GM18520 (cell line): ENCODE results near the gene ST7L.
"Not testable (repeated sequence)": the region's sequence is repeated elsewhere in the genome, so short reads cannot be mapped to it uniquely, and the experiment has no call there.

Source experiments
- ATAC-seq: cut with Tn5 transposase; IDR thresholded peaks from one replicate; pipeline ENCODE4 v1.9.1; 2021; ENCODE audit not compliant: unreplicated experiment

The ST7L gene, protein sequence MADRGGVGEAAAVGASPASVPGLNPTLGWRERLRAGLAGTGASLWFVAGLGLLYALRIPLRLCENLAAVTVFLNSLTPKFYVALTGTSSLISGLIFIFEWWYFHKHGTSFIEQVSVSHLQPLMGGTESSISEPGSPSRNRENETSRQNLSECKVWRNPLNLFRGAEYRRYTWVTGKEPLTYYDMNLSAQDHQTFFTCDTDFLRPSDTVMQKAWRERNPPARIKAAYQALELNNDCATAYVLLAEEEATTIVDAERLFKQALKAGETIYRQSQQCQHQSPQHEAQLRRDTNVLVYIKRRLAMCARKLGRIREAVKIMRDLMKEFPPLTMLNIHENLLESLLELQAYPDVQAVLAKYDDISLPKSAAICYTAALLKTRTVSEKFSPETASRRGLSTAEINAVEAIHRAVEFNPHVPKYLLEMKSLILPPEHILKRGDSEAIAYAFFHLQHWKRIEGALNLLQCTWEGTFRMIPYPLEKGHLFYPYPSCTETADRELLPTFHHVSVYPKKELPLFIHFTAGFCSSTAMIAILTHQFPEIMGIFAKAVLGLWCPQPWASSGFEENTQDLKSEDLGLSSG

DNA sequence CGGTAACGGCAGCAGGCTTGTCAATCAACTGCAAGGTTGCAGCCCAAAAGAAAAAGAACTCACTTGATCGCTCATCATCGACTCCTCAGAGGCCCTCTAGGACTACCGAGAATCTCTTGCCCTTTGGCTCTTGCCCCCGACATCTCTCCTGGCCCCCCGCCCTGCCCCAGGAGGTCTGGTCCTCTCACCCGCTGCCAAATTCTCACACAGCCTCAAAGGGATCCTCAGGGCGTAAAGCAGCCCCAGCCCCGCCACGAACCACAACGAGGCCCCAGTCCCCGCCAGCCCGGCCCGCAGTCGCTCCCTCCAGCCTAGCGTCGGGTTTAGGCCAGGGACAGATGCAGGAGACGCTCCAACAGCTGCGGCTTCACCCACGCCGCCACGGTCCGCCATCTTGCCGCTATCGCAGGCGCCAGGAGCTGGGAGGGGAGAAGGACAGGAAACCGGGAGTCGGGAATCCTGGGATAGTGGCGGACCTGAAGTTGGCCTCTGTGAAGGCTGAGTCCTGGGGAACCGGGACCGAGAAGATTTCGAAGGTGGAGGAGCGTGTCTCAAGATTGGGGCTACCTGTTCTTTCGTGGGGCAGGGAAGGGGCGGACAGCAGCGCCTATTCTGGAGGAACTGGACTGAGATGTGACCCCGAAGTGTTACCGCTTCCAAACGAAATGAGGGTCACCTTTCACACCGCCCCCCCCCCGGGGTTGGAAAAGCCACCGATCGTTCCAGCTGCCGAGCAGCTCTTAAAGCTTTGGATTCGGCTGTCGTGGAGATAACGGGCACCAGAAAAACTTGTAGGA lies at the start of gene ST7L:
ST7L (minus strand) TSS at position 421 of the 797 bp plus-strand sequence; CDS start at position 393, 28 bp downstream.
- no peak for ATAC-seq

DNA sequence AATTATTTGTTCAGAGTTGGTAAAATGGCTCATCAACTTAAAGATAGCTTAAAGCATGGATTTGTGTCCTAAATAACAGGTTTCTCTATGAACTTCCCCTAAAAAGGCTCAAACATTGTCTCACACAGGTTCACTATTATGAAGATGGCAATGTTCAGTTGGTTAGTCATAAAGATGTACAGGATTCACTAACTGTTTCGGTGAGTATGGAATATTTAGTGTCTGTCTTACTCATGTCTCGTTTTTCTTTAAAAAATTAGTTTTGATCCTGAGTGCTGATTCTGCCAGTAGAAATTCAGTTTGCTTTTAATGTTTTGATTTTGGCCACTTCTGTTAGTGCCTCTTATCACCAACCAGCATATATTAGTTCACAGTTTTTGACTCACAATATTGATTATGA lies 48.0 kb upstream of the ST7L start:
- no peak for ATAC-seq

DNA sequence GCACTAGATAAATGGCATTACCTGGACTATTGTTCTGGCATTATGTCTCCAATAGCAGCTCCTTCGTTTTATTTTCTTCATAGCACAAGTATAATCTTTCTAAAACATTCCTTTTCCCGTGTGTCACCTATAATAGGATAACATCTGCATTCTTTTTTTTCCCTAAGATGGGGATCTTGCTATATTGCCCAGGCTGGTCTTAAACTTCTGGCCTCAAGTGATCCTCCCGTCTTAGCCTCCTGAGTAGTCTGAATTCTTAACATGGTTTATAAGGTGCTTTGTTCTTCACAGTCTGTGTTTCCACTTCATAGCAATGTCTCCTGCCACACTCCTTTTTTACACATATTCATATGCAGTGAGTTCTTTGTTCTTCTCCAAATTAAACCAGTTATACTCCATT lies 46.9 kb upstream of the ST7L start:
- no peak for ATAC-seq

GRCh38 chr1:112651205-112651604 lies 32.3 kb upstream of the ST7L start:
- ATAC-seq, result no peak

GRCh38 chr1:112646225-112646624 lies 27.3 kb upstream of the ST7L start:
- ATAC-seq, result no peak

DNA sequence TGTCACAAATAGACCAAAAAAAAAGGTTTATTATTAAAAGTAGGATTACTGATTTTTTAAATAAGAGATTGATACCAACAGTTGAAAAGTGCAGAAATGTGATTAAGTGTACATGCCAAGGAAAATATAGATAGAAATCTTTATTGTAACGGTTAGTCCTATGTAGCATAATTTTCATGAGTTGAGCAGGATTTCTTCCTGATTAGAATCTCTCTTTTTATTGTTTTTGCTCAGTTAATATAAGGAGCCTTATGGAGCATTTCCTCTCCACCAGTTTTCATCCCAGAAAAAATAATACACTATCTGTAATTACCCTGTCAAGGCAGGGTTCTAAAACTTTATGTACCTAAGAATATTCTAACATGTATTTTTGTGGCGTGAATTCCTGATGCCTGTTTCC lies 24.1 kb upstream of the ST7L start:
- ATAC-seq, result no peak

GRCh38 chr1:112640437-112640836 lies 21.5 kb upstream of the ST7L start:
- not testable (repeated sequence) for ATAC-seq

- no peak for ATAC-seq
Measured at GRCh38 chr1:112638110-112638428, 19.1 kb upstream of the ST7L start.

DNA sequence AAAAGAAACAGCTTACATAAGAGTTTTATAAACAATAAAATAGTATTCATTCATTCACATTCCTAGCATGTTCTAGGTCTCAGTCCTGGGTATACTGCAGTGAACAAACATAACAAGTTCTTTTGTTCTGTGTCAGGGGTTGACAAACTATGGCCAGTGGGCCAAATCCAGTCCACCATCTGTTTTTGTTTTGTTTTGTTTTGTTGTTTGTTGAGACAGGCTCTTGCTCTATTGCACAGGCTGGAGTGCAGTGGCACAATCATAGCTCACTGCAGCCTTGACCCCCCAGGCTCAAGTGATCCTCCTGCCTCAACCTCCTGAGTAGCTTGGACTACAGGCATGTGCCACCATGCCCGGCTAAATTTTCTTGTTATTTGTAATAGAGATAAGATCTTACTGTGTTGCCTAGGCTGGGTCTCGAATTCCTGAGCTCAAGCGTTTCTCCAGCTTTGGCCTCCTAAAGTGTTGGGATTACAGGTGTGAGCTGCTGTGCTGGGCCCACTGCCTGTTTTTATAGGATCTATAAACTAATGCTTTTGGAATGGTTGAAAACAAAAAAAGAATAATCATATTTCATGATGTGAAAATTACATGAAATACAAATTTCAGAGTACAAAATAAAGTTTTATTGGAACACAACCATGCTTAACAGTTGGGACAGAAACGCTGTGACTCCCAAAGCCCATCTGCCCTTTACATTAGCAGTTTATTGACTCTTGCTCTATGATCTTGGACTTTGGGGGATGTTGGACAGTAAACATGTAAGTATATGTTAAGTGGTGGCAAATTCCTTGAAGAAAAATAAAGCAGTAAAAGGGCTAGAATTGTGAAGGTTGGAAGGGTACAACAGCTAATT lies 18.5 kb upstream of the ST7L start:
- ATAC-seq, result no peak

DNA sequence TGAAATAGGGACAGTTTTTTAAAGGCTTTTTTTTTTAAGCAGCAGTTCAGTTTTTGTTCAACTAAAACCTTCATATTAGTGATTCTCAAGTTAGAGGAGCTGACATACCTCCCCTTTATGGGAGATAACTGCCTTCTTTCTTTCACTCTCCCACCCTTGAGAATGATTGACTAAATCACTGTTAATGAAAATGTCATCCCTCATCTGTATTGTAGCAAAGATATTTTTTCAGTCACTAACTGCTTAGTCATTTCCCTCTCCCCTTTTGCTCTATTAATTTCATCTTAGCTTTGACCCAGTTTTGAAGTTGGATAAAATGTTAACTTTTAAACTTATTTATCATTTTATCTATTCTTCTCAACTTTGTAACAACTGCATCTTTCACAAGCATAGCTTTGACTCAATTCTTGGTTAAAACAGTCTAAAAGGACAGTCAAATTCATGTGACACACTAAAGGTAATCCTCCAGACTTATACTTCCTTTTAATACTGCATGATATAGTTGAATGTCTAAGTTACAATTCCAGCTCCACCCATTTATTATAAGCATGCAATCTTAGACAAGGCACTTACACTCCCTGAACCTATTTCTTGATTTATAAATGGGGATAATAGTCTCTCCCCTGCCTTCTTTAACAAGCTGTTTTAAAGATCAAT lies 17.8 kb upstream of the ST7L start:
- no peak for ATAC-seq

DNA sequence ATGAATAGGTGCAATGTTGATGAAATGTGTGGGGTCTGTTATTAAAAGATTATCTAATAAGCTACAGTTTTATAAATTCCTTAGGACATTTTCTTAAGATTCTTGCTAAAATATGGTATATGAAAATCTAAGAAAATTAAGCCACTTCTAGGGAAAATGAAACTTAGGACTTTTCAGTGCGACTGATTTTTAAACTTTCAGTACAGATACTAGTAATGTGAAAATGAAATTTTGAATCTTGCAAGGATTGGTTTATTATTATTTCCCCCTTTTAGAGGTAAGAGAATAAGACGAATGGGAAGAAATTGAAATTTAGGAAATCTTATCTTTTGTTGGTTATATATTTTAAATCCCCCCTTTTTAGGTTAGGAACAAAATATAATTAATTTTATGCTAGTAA lies 17.1 kb upstream of the ST7L start:
- ATAC-seq, result no peak

DNA sequence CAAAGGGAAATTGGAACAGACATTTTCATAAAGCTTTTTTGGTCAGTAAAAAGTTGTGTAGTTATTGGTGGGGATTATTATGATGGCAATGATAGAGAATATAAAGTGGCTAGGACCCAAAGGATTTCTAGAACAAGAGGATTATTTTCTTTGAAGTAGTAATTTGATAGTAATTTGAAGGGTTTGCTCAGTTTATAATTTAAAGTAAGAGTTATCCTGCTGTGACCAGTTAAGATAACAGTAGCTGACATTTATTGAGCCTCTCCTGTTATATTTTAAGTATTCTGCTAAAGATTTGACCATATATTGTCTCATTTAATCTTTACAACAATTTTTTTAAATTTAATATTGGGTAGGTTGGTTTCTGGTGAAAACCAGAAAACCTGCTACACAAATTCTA lies 15.4 kb upstream of the ST7L start:
- no peak for ATAC-seq

GRCh38 chr1:112633628-112634027 lies 14.7 kb upstream of the ST7L start:
- ATAC-seq, result no peak

GRCh38 chr1:112629256-112629655 lies 10.3 kb upstream of the ST7L start:
- ATAC-seq, result no peak

GRCh38 chr1:112628516-112628915 lies 9.6 kb upstream of the ST7L start:
- ATAC-seq, result no peak

DNA sequence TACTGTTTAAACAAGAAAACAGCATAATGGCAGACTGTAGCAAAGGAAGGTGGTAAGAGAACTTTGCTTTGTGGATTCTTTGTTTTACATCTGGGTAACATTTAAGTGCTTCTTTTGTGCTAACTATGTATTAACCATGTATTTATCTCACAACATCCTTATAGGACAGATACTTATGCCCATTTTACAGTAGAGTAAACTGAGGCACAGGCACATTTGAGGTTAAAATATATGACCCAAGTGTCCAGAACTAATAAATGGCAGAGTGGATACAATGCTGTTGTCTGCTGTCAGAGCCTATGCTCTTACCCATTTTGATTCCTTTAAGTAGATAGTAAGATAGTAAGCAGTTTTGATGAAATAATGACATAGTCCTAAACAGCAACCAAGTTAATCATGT lies 7.9 kb upstream of the ST7L start:
- ATAC-seq, result no peak

GRCh38 chr1:112626193-112626592 lies 7.3 kb upstream of the ST7L start:
- ATAC-seq, result no peak

GRCh38 chr1:112625696-112626095 lies 6.8 kb upstream of the ST7L start:
- no peak for ATAC-seq

DNA sequence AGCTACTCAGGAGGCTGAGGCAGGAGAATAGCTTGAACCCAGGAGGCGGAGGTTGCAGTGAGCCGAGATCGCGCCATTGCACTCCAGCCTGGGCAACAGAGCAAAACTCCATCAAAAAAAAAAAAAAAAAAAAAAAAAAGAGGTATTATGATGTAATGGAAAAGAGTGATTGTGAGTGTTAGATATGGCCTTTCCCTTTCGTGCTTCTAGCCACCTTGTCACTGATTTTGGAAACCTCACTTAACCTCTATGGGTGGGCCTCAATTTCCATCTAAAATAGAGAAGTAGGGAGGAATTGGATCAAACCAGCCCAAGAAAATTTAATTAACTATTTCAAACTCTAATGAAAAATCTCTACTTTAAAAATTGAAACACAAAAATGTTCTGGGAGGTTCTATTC lies 5.6 kb upstream of the ST7L start:
- ATAC-seq, result not testable (repeated sequence)

DNA sequence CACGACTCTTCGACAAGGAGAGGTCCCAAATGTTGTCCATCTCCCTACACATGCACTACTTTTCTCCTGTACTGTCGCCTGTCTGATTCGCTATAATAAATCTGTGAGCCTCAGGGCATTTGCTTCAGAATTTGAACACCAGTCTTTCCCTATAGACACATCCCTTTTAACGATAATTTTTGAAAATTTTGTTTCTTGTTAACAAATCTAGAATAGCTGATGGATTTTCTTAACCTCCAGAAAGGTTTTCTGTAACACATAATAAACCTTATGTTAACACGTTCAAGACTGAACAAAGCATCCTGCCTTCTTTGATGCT lies 1.4 kb upstream of the ST7L start:
- no peak for ATAC-seq
